ENCODE data around the gene FAM20C. TPM values are rescaled to one million over a fixed set of nuclear protein-coding genes. Genes with fewer than 3 reads are reported as not detected.

Gene FAM20C
- total and polyA plus RNA-seq, 2 of the 8 experiments (the other 6 are each of a cell fraction or from before 2014, with no cell fraction given): 9.5 to 34.8 TPM

DNA sequence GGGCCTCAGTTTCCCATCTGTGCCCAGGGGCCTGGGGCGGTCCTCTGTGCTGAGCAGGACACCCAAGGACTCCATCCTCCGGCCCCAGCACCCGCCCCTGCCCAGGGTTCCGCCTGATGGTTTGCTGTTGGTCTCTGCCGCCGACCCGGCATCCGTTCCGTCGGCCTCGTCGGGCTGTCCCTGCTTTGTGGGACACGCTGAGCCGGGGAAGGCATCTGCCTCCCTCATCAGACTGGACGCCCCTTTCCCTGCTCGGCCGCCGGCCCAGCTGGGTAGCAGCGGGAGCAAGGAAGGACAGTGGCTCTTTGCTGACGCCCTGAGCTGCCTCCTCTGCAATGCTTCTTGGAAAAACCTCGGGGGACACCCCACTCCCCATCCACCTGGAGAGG, 39.5 kb downstream of the FAM20C start:
- FAIRE-seq: no peak
- no peak overlapping the region for H2BK120ac ChIP-seq (replicated peaks; ENCODE audit: low read depth, low read length)
- TF ChIP-seq SP1 (IDR thresholded peaks at IDR 0.05; ENCODE audit: low read depth, low read length) (no peak), EZH2 (IDR thresholded peaks at IDR 0.05; ENCODE audit: low read depth, low read length, severe bottlenecking) (no peak), TCF12 (IDR thresholded peaks at IDR 0.05; ENCODE audit: low read depth, low read length) (no peak), CREB1 (IDR thresholded peaks at IDR 0.05) (no peak), CEBPB (IDR thresholded peaks at IDR 0.05; ENCODE audit: low read depth, low read length) (no peak), TEAD4 (IDR thresholded peaks at IDR 0.05; ENCODE audit: low read depth, low read length) (no peak)
- TF ChIP-seq, protein P1, sequence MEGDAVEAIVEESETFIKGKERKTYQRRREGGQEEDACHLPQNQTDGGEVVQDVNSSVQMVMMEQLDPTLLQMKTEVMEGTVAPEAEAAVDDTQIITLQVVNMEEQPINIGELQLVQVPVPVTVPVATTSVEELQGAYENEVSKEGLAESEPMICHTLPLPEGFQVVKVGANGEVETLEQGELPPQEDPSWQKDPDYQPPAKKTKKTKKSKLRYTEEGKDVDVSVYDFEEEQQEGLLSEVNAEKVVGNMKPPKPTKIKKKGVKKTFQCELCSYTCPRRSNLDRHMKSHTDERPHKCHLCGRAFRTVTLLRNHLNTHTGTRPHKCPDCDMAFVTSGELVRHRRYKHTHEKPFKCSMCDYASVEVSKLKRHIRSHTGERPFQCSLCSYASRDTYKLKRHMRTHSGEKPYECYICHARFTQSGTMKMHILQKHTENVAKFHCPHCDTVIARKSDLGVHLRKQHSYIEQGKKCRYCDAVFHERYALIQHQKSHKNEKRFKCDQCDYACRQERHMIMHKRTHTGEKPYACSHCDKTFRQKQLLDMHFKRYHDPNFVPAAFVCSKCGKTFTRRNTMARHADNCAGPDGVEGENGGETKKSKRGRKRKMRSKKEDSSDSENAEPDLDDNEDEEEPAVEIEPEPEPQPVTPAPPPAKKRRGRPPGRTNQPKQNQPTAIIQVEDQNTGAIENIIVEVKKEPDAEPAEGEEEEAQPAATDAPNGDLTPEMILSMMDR (IDR thresholded peaks at IDR 0.05; ENCODE audit: control extremely low read depth in 1 of 3, insufficient read depth in 1 of 3, low read depth in 1 of 3, low read length in 3 of 3): no peak
- TF ChIP-seq, protein P2, sequence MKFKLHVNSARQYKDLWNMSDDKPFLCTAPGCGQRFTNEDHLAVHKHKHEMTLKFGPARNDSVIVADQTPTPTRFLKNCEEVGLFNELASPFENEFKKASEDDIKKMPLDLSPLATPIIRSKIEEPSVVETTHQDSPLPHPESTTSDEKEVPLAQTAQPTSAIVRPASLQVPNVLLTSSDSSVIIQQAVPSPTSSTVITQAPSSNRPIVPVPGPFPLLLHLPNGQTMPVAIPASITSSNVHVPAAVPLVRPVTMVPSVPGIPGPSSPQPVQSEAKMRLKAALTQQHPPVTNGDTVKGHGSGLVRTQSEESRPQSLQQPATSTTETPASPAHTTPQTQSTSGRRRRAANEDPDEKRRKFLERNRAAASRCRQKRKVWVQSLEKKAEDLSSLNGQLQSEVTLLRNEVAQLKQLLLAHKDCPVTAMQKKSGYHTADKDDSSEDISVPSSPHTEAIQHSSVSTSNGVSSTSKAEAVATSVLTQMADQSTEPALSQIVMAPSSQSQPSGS (IDR thresholded peaks at IDR 0.05; ENCODE audit: low read length): no peak
- TF ChIP-seq, protein P3, sequence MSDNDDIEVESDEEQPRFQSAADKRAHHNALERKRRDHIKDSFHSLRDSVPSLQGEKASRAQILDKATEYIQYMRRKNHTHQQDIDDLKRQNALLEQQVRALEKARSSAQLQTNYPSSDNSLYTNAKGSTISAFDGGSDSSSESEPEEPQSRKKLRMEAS (IDR thresholded peaks at IDR 0.05): no peak

More for the DNA sequence above, 39.5 kb downstream of the FAM20C start:
- no peak for DNase-seq (ENCODE audit: low read depth in 1 of 2, low spot score in 2 of 2)
- Histone ChIP-seq H2BK15ac (ENCODE audit: low read length) (no peak overlapping the region), H4K5ac (ENCODE audit: insufficient read length, low read depth, low read length) (no peak overlapping the region), H3K9me3 (ENCODE audit: insufficient read depth in 2 of 2, low read depth in 1 of 2, low read length in 1 of 2) (no peaks in the 10 kb centered on the region; a peak in 1 of 4 replicates), H3K9ac (replicated peaks in 1 of 4; ENCODE audit: extremely low read depth in 1 of 4, low read depth in 3 of 4, low read length in 3 of 4) (no peak overlapping the region), H3K79me2 (ENCODE audit: control insufficient read depth in 1 of 2, insufficient read depth in 2 of 2, low read length in 2 of 2) (peaks cover 0 to 1% of the 10 kb centered on the region in 2 experiments; a peak in 1 of 4 replicates), H3K23ac (ENCODE audit: insufficient read length) (no peak overlapping the region), H3K4me3 (ENCODE audit: extremely low read depth in 1 of 4, insufficient read depth in 2 of 4, low read depth in 3 of 4, low read length in 4 of 4) (no peak overlapping the region), H3K4me1 (replicated peaks in 1 of 4; ENCODE audit: control insufficient read depth in 3 of 4, insufficient read depth in 4 of 4, low read length in 3 of 4) (no peaks in the 10 kb centered on the region), H4K20me1 (replicated peaks in 1 of 2; ENCODE audit: control insufficient read depth in 1 of 2, insufficient read depth in 2 of 2, low read length in 2 of 2) (peaks cover 3 to 5% of the 10 kb centered on the region in 2 experiments), H2BK5ac (ENCODE audit: low read depth, low read length) (no peak overlapping the region), H3K56ac (replicated peaks; ENCODE audit: insufficient read length, low read depth, low read length) (no peak overlapping the region), H3K14ac (ENCODE audit: insufficient read length) (no peak overlapping the region), H2AK5ac (ENCODE audit: low read depth, low read length) (no peak overlapping the region), H3K23me2 (ENCODE audit: low read depth, low read length) (no peaks in the 10 kb centered on the region), H2AFZ (ENCODE audit: low read length) (no peak overlapping the region), H2BK20ac (ENCODE audit: low read length) (no peak overlapping the region), H3K18ac (ENCODE audit: extremely low read depth, low read length) (no peak overlapping the region), H4K91ac (replicated peaks; ENCODE audit: insufficient read length, low read length) (no peak overlapping the region), H3K27me3 (replicated peaks in 1 of 4; ENCODE audit: control insufficient read depth in 3 of 4, extremely low read depth in 1 of 4, insufficient read depth in 3 of 4, low read length in 3 of 4) (no peaks in the 10 kb centered on the region), H3K27ac (ENCODE audit: low read depth, low read length) (no peak overlapping the region), H3K79me1 (ENCODE audit: low read depth, low read length) (peaks cover 9% of the 10 kb centered on the region), H3K4me2 (ENCODE audit: insufficient read depth in 1 of 2, low read depth in 2 of 2, low read length in 2 of 2) (no peak overlapping the region), H3K4ac (replicated peaks; ENCODE audit: insufficient read length, low read depth, low read length) (no peak overlapping the region), H4K8ac (ENCODE audit: extremely low read depth, insufficient read depth, low read length) (no peak overlapping the region), H3K36me3 (ENCODE audit: control insufficient read depth in 2 of 4, insufficient read depth in 4 of 4, low read length in 3 of 4) (peaks cover 0 to 3% (median under 1%) of the 10 kb centered on the region in 4 experiments; a peak in 2 of 8 replicates), H2BK12ac (ENCODE audit: low read depth, low read length) (no peak overlapping the region)
- ChIA-PET CTCF (ENCODE audit: partially characterized antibody) (interaction anchor here (0.5 to 5.0 kb wide), 6 partner anchors 12 to 168 kb away, joined by 3 to 22 read pairs (median 4); no protein-coding TSS in a partner anchor), POLR2A (ENCODE audit: partially characterized antibody) (no interaction called here)
- WGBS, 2 experiments (ENCODE audit: extremely low coverage in 1 of 2, insufficient coverage in 1 of 2, insufficient read length in 1 of 2, insufficient replicate concordance in 2 of 2, low coverage in 1 of 2, low lambda C conversion rate in 2 of 2, missing lambda C conversion rate in 1 of 2): 95% methylated on average over 19 of the region's 21 CpGs; no CpG with 5 or more reads in 1 of the 2 experiments
